ENCODE measurements around the gene ANKRD61. TPM values are rescaled to one million over a fixed set of nuclear protein-coding genes. Genes with fewer than 3 reads are reported as not detected.
"Not testable (repeated sequence)": the region's sequence is repeated elsewhere in the genome, so short reads cannot be mapped to it uniquely, and the experiment has no call there.

Gene ANKRD61
- 0.10 TPM for polyA plus RNA-seq (2013, experiment 1 of 2)
- polyA plus RNA-seq (2013, experiment 2 of 2): 0.12 TPM

DNA sequence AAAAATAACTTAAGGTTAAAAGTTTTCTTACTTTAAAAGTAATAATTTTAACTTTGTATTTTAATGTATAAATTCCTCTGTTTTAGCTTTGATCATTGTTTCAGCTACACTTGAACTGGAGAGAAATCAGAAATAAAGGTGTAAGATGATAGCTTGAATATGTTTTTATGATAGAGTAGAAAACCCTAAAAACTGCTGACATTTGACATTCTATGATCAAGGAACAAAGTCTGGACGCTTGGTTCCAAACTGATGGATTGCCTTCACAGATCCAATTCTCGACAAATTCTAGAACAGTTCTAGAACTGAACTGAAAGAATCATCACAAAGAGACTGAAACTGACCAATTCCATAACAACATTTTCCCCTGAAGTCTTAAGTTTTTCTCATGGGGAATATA is at the start of gene ANKRD61:
Gene ANKRD61, plus strand, starts transcription at position 389 of the 400 bp plus-strand sequence. Its CDS starts 0 bp downstream, at position 389.
- H2BK12ac ChIP-seq (ENCODE audit: low read length in 2 of 2): no peak within 1 kb of the TSS
- H3K4me1 ChIP-seq (ENCODE audit: control insufficient read depth, insufficient read depth, low read depth, low read length): peaks cover 4% of the 10 kb centered on the region
- no peak within 1 kb of the TSS for H3K4ac ChIP-seq (ENCODE audit: low read depth in 1 of 2, low read length in 2 of 2)
- H2AFZ ChIP-seq (ENCODE audit: low read depth, low read length): no peak within 1 kb of the TSS
- H3K4me2 ChIP-seq (ENCODE audit: low read length, poor library complexity, severe bottlenecking): no peak within 1 kb of the TSS
- no peak within 1 kb of the TSS for H3K14ac ChIP-seq (ENCODE audit: low read length in 2 of 2)
- no peak within 1 kb of the TSS for H3K27ac ChIP-seq (ENCODE audit: low read length, poor library complexity, severe bottlenecking)
- no peak within 1 kb of the TSS for H3K4me3 ChIP-seq (ENCODE audit: insufficient read depth in 1 of 2, low read depth in 1 of 2, low read length in 2 of 2)
- H3K9ac ChIP-seq (ENCODE audit: low read length): no peak within 1 kb of the TSS
- no peaks in the 10 kb centered on the region for H3K9me3 ChIP-seq (ENCODE audit: control insufficient read depth, low read length)
- no peak within 1 kb of the TSS for H2AK5ac ChIP-seq (ENCODE audit: low read length, severe bottlenecking)
- H2BK5ac ChIP-seq (ENCODE audit: low read depth, low read length, poor library complexity, severe bottlenecking): no peak within 1 kb of the TSS
- no peak within 1 kb of the TSS for H4K8ac ChIP-seq (ENCODE audit: low read length)
- H3K27me3 ChIP-seq (ENCODE audit: control insufficient read depth in 1 of 2, insufficient read depth in 1 of 2, low read length in 2 of 2): no peaks in the 10 kb centered on the region
- H2BK120ac ChIP-seq (ENCODE audit: low read depth, low read length): no peak within 1 kb of the TSS
- WGBS: 96% methylated on average over 2 of the region's 2 CpGs
- no peak within 1 kb of the TSS for H4K91ac ChIP-seq (ENCODE audit: low read length)
- H3K18ac ChIP-seq (ENCODE audit: low read depth in 1 of 2, low read length in 2 of 2): no peak within 1 kb of the TSS
- H3K23ac ChIP-seq (ENCODE audit: low read length in 2 of 2): no peak within 1 kb of the TSS
- H3K79me1 ChIP-seq (replicated peaks; ENCODE audit: low read length, poor library complexity, severe bottlenecking): peaks cover 45% of the 10 kb centered on the region
- H3K36me3 ChIP-seq (ENCODE audit: control insufficient read depth in 1 of 2, insufficient read depth in 2 of 2, low read depth in 1 of 2, low read length in 2 of 2): peaks cover 71 to 88% of the 10 kb centered on the region in 2 experiments
- DNase-seq: no peak
- no peak within 1 kb of the TSS for H2BK15ac ChIP-seq (ENCODE audit: low read depth, poor library complexity, severe bottlenecking)

DNA sequence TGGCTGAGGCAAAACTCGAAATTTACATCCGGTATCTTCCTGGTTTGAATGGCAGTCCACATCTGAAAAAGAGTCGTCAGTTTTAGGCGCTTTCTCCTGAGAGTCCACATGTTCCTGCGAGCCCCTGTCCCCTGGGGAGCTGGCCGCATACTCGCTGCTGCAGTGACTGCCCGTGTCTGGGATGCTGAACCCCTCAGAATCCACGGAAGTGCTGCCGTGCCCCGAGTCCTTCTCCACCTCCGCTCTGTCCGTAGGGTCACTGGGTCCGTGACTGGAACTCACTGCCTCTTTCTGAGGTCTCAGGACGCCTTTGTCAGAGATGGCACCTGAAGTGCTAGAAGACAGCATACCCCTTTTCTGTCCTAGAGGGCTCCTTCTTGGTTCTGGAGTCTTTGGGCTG is 44.1 kb upstream of the ANKRD61 start:
- H3K4me3 ChIP-seq (ENCODE audit: insufficient read depth in 1 of 2, low read depth in 1 of 2, low read length in 2 of 2); H2BK12ac ChIP-seq (ENCODE audit: low read length in 2 of 2); H4K91ac ChIP-seq (ENCODE audit: low read length); H3K4me2 ChIP-seq (ENCODE audit: low read length, poor library complexity, severe bottlenecking); H3K18ac ChIP-seq (ENCODE audit: low read depth in 1 of 2, low read length in 2 of 2); H2BK5ac ChIP-seq (ENCODE audit: low read depth, low read length, poor library complexity, severe bottlenecking); H3K4ac ChIP-seq (ENCODE audit: low read depth in 1 of 2, low read length in 2 of 2); H2BK15ac ChIP-seq (ENCODE audit: low read depth, poor library complexity, severe bottlenecking); H3K27ac ChIP-seq (ENCODE audit: low read length, poor library complexity, severe bottlenecking); DNase-seq; H3K23ac ChIP-seq (ENCODE audit: low read length in 2 of 2); H3K79me1 ChIP-seq (replicated peaks; ENCODE audit: low read length, poor library complexity, severe bottlenecking); H4K8ac ChIP-seq (ENCODE audit: low read length); H3K9ac ChIP-seq (ENCODE audit: low read length); H2AK5ac ChIP-seq (ENCODE audit: low read length, severe bottlenecking); H3K27me3 ChIP-seq (ENCODE audit: control insufficient read depth in 1 of 2, insufficient read depth in 1 of 2, low read length in 2 of 2); H3K4me1 ChIP-seq (ENCODE audit: control insufficient read depth, insufficient read depth, low read depth, low read length); H3K14ac ChIP-seq (ENCODE audit: low read length in 2 of 2); H3K9me3 ChIP-seq (ENCODE audit: control insufficient read depth, low read length); H2AFZ ChIP-seq (ENCODE audit: low read depth, low read length); H2BK120ac ChIP-seq (ENCODE audit: low read depth, low read length): not testable (repeated sequence)
- WGBS: 93% methylated on average over 15 of the region's 15 CpGs
- H3K36me3 ChIP-seq (ENCODE audit: control insufficient read depth in 1 of 2, insufficient read depth in 2 of 2, low read depth in 1 of 2, low read length in 2 of 2): peaks cover 14 to 36% of the 10 kb centered on the region in 2 experiments

DNA sequence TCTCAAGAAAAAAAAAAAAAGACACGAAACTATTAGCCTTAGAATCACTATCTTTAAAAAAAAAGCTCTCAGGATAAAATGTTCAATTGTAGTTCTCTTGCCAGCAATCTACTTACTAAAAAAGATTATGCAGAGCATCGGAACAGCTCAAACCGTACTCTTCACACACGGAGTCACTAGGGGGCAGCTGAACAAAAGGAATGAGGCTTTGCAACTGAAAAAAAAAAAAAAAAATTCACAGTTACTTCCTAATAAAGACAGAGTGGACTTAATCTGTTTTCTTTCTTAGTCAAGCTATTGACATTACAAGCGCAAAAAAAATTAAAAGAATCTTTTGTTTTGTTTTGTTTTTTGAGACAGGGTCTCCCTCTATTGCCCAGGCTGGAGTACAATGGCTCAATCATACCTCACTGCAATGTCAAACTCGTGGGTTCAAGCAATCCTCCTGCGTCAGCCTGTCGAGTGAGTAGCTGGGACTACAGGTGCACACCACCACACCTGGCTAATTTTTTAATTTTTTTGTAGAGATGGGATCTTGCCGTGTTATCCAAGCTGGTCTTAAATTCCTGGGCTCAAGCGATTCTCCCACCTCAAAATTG is 33.9 kb upstream of the ANKRD61 start:
- WGBS: 73% methylated on average over 8 of the region's 10 CpGs
- no peak overlapping the region for H2BK120ac ChIP-seq (ENCODE audit: low read depth, low read length)
- H4K8ac ChIP-seq (ENCODE audit: low read length): no peak overlapping the region
- H3K9me3 ChIP-seq (ENCODE audit: control insufficient read depth, low read length): no peaks in the 10 kb centered on the region
- H4K91ac ChIP-seq (ENCODE audit: low read length): no peak overlapping the region
- H3K36me3 ChIP-seq (ENCODE audit: control insufficient read depth in 1 of 2, insufficient read depth in 2 of 2, low read depth in 1 of 2, low read length in 2 of 2): peaks cover 26 to 61% of the 10 kb centered on the region in 2 experiments
- no peak overlapping the region for H3K9ac ChIP-seq (ENCODE audit: low read length)
- H3K79me1 ChIP-seq (replicated peaks; ENCODE audit: low read length, poor library complexity, severe bottlenecking): no peaks in the 10 kb centered on the region
- no peak overlapping the region for H3K4ac ChIP-seq (ENCODE audit: low read depth in 1 of 2, low read length in 2 of 2)
- H2BK15ac ChIP-seq (ENCODE audit: low read depth, poor library complexity, severe bottlenecking): no peak overlapping the region
- H3K27me3 ChIP-seq (ENCODE audit: control insufficient read depth in 1 of 2, insufficient read depth in 1 of 2, low read length in 2 of 2): no peaks in the 10 kb centered on the region
- H3K14ac ChIP-seq (ENCODE audit: low read length in 2 of 2): no peak overlapping the region
- peak; percentile 68 for DNase-seq
- H2BK5ac ChIP-seq (ENCODE audit: low read depth, low read length, poor library complexity, severe bottlenecking): no peak overlapping the region
- H3K27ac ChIP-seq (ENCODE audit: low read length, poor library complexity, severe bottlenecking): no peak overlapping the region
- no peaks in the 10 kb centered on the region for H3K4me1 ChIP-seq (ENCODE audit: control insufficient read depth, insufficient read depth, low read depth, low read length)
- H3K4me3 ChIP-seq (ENCODE audit: insufficient read depth in 1 of 2, low read depth in 1 of 2, low read length in 2 of 2): no peak overlapping the region
- no peak overlapping the region for H3K23ac ChIP-seq (ENCODE audit: low read length in 2 of 2)
- no peak overlapping the region for H3K4me2 ChIP-seq (ENCODE audit: low read length, poor library complexity, severe bottlenecking)
- no peak overlapping the region for H2AK5ac ChIP-seq (ENCODE audit: low read length, severe bottlenecking)
- H3K18ac ChIP-seq (ENCODE audit: low read depth in 1 of 2, low read length in 2 of 2): no peak overlapping the region
- no peak overlapping the region for H2AFZ ChIP-seq (ENCODE audit: low read depth, low read length)
- H2BK12ac ChIP-seq (ENCODE audit: low read length in 2 of 2): no peak overlapping the region

DNA sequence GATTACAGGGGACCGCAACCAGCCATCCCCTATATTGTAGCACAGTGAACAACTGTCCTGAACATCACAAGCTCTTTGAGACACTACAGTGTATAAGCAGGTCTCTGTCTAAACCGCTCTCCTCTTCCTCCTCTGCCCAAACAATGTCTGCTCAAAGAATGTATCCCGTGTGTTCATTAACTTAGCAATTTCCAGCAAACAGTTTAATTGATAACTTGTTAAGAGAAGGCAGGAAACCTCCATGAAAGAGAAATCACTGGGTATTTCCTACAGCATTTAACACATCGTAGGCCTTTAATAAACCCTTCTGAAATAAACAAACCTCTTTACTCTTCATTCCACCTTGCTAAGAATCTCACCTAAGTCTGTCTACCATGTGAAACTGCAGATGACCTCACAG is 23.8 kb upstream of the ANKRD61 start:
- H3K23ac ChIP-seq (ENCODE audit: low read length in 2 of 2): no peak overlapping the region
- H2BK5ac ChIP-seq (ENCODE audit: low read depth, low read length, poor library complexity, severe bottlenecking): no peak overlapping the region
- H4K91ac ChIP-seq (ENCODE audit: low read length): no peak overlapping the region
- peaks cover 6 to 26% of the 10 kb centered on the region in 2 experiments for H3K36me3 ChIP-seq (ENCODE audit: control insufficient read depth in 1 of 2, insufficient read depth in 2 of 2, low read depth in 1 of 2, low read length in 2 of 2)
- H3K9ac ChIP-seq (ENCODE audit: low read length): peak overlapping the region; percentile 95
- no peak overlapping the region for H3K4ac ChIP-seq (ENCODE audit: low read depth in 1 of 2, low read length in 2 of 2)
- H2BK12ac ChIP-seq (ENCODE audit: low read length in 2 of 2): no peak overlapping the region
- H3K79me1 ChIP-seq (replicated peaks; ENCODE audit: low read length, poor library complexity, severe bottlenecking): peaks cover 8% of the 10 kb centered on the region
- DNase-seq: no peak
- H2BK120ac ChIP-seq (ENCODE audit: low read depth, low read length): no peak overlapping the region
- H3K27me3 ChIP-seq (ENCODE audit: control insufficient read depth in 1 of 2, insufficient read depth in 1 of 2, low read length in 2 of 2): no peaks in the 10 kb centered on the region
- 99% methylated on average over 4 of the region's 4 CpGs for WGBS
- H3K14ac ChIP-seq (ENCODE audit: low read length in 2 of 2): no peak overlapping the region
- no peaks in the 10 kb centered on the region for H3K9me3 ChIP-seq (ENCODE audit: control insufficient read depth, low read length)
- H3K4me2 ChIP-seq (ENCODE audit: low read length, poor library complexity, severe bottlenecking): no peak overlapping the region
- peaks cover 7% of the 10 kb centered on the region for H3K4me1 ChIP-seq (ENCODE audit: control insufficient read depth, insufficient read depth, low read depth, low read length)
- no peak overlapping the region for H3K18ac ChIP-seq (ENCODE audit: low read depth in 1 of 2, low read length in 2 of 2)
- H2AFZ ChIP-seq (ENCODE audit: low read depth, low read length): no peak overlapping the region
- H4K8ac ChIP-seq (ENCODE audit: low read length): no peak overlapping the region
- H2BK15ac ChIP-seq (ENCODE audit: low read depth, poor library complexity, severe bottlenecking): no peak overlapping the region
- H3K4me3 ChIP-seq (ENCODE audit: insufficient read depth in 1 of 2, low read depth in 1 of 2, low read length in 2 of 2): no peak overlapping the region
- H2AK5ac ChIP-seq (ENCODE audit: low read length, severe bottlenecking): no peak overlapping the region
- no peak overlapping the region for H3K27ac ChIP-seq (ENCODE audit: low read length, poor library complexity, severe bottlenecking)

All from mesenchymal stem cell (in vitro differentiated cells and primary cell).